GM19397 (cell line): ENCODE results near the gene IL10RA.

ENCODE experiments used
- ATAC-seq: cut with Tn5 transposase; IDR thresholded peaks from one replicate; pipeline ENCODE4 v1.9.1; 2021; ENCODE audit warnings: mild to moderate bottlenecking, moderate library complexity; ENCODE audit not compliant: unreplicated experiment

Gene IL10RA

DNA sequence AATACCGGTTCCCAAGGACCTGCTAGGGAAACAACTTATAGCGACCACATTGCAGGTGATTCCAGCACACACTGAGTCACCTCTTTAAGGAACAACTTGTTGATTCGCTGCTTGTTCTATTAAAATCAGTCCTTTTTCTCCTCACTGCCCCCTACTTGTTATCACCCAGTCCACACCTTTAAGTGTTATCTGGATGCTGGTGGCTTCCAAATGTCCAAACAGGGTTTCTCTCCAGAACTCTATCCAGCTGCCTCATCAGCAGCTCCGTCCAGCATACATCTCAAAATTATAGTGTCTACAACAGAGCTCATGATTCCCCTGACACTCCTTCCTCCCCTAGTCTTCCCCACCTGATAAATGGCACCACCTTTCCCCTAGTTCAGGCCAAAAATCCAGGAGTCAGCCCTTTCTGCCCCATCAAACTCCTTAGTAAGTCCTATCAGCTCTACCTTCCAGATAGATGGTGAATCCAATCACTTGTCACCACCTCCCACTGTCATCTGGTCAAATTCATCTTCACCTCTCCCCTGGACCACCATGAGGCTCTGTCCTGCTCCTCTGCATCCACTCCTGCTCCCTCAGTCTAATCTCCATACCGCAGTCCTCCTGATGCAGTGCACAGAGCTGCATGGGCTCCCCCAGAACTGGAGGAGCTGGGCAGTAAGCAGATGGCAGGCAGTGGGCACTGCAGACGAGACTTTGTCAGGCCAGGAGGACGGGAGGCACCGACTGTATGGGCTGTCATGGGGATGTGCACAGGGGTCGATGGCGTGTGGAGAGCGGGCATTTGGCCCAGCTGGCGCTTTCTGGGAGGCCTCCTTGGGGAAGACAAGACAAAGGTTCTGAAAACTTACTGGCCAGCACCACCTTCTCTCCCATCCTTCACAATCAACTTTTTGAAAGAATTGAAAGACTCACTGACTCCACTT lies 19.3 kb downstream of the IL10RA start:
- ATAC-seq: no peak

- ATAC-seq: no peak
These were observed 19.9 kb downstream of the IL10RA start for GRCh38 chr11:118006153-118006534.

GRCh38 chr11:118007040-118007439 lies 20.8 kb downstream of the IL10RA start:
- no peak for ATAC-seq

DNA sequence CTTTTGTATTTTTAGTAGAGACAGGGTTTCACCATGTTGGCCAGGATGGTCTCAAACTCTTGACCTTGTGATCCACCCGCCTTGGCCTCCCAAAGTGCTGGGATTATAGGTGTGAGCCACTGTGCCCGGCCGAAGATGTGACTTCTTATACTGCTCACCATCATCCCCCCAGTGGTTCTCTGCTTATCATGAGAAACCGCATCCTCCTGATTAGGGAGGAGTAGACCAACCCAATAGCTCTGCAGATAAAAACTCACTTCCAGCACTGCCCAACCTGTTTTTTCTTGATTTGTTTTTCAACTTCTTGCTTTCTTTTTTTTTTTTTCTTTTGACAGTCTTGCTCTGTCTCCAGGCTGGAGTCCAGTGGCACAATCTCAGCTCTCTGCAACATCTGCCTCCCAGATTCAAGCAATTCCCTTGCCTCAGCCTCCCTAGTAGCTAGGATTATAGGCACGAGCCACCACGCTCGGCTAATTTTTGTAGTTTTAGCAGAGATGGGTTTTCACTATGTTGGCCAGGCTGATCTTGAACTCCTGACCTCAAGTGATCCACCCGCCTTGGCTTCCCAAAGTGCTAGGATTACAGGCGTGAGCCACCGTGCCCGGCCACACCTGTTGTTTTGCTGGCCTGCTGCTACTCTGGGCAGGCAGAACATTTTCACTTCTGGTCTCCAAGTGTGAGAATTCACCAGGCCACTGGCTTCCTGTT lies 21.5 kb downstream of the IL10RA start:
- peak; percentile 38 for ATAC-seq

DNA sequence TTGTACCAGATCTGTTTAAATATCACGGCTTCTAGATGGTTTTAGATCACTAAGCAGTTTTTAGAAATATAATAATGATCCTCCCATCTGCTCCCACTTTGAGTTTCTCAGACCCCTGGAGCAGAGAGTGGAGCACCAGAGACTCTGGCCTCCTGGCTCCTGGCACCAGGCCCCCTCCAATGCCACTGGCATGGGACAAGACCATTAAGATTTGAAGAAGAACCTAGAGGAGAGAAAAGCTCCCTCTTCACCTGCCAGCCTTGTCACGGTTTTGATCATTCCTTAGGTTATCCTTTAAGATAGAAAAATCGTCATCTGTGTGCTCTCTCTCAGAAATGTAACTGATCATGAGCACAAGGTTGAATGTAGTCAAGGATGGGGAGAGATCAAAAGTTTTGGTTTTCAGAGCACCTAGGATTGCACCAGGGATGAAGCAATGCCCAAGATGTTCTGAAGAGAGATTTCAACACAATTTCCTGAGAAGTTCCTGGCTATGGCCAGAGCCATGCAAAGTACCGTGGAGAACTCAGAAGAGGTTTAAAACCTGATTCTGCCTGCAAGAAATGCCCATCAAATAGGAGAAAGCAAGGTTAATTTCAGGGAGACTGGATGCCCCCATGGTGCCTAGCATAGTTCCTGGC lies 22.2 kb downstream of the IL10RA start:
- ATAC-seq: no peak

GRCh38 chr11:118009864-118010737 lies 23.9 kb downstream of the IL10RA start:
- ATAC-seq: peak; percentile 3

DNA sequence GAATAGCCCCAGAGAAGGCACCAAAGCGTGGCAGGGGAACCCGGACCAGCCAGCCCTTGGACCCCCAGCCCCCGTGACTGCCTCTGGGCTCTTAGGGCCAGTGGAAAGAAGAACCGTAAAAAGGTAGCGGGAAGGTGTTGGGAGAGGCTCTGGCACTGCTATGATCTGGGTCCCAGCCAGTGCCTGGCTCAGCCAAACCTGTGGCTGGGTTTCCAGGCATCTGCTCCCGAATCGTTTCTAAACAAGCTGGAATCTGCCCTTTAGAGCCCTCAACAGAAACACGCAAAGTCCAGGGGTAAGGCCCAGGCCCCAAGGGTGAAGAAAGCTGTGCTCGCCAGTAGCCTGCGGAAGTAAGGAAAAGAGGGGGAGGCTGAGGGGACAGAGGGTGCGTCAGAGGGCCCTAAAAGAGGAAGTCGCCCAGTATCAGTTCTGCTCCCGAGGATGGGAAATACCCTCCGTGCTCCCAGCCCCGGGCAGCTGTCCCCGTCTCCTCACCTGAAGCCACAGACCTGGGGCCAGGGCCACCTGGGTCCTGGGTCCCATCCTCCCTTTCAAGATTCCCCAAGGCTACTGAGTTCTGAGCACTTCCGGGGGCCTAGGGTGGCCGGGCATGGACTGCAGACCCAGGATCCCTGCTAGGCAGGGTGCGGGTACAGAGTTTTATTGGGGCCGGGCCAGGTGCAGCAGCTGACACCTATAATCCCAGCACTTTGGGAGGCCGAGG lies 24.7 kb downstream of the IL10RA start:
- peak; percentile 63 for ATAC-seq

DNA sequence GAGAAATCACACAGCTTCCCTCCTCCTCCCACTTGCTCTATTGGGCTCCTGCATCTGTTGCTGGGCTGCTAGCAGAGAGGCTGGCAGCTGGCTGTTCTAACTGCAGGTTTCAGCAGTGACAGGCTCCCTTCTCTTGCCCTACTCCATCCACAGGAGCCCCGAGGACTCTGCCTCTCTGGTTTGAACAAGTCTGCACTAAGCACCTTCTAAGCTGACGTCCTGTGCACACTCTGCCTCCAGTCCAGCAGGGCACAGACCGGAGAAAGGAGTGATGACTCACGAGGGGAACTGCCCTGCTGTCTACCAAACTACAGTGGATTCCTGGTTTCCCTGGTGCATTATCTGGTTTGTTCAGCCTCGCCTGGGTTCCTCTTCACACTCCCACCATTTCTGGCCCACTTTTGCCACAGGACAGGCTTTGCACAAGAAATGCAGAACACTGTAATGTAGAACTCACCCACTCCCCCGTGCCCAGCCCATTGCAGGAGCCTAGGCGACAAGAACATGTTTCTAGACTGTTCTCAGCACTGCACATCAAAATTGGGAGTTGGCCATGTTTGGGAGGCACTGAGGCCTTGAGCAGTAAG lies 26.0 kb downstream of the IL10RA start:
- no peak for ATAC-seq

- ATAC-seq: no peak
These were observed 27.8 kb downstream of the IL10RA start for GRCh38 chr11:118014022-118014421.

GRCh38 chr11:118015385-118015841 lies 29.2 kb downstream of the IL10RA start:
- no peak for ATAC-seq

- no peak for ATAC-seq
These were observed 29.9 kb downstream of the IL10RA start for GRCh38 chr11:118016104-118016503.

DNA sequence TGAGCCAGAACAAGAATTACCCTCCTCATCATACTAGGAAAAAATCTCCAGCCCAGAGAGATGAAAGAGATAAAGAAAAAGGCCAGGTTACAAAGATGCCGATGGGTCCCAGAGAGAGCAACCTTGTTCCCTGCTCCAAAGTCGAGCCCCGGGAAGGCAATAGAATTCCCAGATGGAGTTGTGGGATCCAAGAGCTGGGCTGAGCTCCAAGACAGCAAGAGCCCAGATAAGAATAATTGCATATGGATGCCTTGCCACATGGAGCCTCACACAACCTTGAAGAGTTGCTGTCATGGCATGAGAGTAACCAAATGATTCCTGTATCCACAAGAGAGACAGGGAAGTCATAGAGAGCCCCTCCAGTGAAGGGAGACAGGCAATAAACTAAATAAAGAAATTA lies 30.9 kb downstream of the IL10RA start:
- no peak for ATAC-seq

GRCh38 chr11:118017631-118018315 lies 31.6 kb downstream of the IL10RA start:
- ATAC-seq: no peak

DNA sequence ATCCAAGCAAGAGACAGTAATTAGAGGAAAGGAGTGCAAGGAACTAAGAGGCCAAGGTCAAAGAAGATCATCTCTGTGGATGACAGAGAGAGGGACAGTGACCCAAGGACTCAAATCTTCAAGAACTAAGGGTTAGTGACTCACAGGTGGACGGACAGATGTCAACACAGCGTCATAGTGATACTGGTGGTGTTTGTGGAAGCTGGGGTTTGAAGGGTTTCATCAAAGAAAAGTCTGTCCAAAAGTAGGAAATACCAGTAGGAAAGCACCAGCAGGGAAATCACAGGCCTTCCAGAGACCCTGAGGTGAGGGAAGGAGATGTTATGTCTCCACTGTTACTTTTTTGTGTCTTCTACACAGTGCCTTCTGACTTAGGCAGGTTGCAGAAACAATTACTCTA lies 32.2 kb downstream of the IL10RA start:
- ATAC-seq: no peak

- no peak for ATAC-seq
These were observed 35.0 kb downstream of the IL10RA start for GRCh38 chr11:118021146-118021545.

DNA sequence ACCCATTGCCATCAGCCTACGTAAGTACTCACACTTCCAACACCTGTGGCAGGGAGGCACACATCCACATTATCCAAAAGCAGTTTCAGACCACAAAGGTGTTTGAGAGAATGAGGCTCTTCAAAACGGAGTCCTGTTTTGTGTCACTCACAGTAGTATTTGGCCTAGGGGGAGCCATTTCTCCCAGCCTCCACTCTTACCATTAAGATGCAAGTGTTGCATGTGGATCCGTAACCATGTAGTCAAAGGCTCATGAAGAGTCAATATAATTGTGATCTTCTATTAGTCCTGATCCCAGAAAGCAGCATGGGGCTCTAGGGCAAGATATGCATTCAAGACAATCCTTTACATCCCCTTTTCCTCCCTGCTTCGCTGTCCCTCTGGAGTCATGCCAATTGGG lies 41.5 kb downstream of the IL10RA start:
- ATAC-seq: no peak

DNA sequence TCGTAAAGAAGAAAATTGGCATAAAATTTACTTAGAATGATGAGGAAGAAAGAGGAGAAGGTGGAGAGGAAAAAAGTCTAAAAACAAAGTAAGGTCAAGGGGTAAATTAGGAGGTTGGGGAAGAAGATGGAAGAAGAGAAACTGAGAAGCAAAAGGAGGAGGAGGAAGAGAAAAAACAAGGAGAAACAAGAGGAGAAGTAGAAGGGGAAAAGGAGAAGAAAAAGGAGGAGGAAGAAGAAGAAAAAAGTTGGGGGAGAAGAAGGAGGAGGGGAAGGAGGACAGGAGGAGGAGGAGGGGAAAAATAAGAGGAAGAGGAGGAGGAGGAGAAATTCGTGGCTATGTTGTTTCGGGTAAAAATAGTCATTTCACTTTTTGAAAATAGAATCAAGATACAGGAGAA lies 42.4 kb downstream of the IL10RA start:
- ATAC-seq: no peak

GRCh38 chr11:118033443-118033842 lies 47.2 kb downstream of the IL10RA start:
- ATAC-seq: no peak

DNA sequence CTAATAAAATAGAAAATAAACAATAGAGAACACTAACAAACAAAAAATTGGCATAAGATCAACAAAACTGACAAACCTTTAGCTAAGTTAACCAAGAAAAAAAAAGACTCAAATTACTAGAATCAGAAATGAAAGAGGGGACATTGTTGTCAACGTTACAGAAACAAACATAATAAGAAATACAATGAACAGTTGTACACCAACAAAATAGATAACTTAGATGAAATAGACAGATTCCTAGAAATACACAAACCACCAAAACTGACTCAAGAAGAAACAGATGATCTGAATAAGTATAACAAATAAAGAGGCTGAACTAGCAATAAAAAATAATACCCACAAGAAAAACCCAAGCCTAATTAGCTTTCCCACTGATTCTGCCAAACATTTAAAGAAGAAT lies 55.9 kb downstream of the IL10RA start:
- no peak for ATAC-seq
